CD8-positive, alpha-beta memory T cell (primary cell): Measurements from ENCODE around the gene STX10. TPM values are rescaled to one million over a fixed set of nuclear protein-coding genes. Genes with fewer than 3 reads are reported as not detected.

Experiments
- CTCF ChIA-PET: fragments of 350-600 bp; sonication (Branson Sonifier 250); formaldehyde crosslinking; loops from one replicate; lab custom pipeline; 2021; ENCODE audit warnings: antibody characterized with exemption; lab: Charles Lee
- POLR2A ChIA-PET: fragments of 350-600 bp; sonication (Branson Sonifier 250); formaldehyde crosslinking; loops from one replicate; lab custom pipeline; 2021; ENCODE audit warnings: antibody characterized with exemption; lab: Charles Lee
- DNase-seq, 5 donors: peaks; one replicate each; pipeline versions ENCODE4 v3.0.0 to v3.0.0-alpha.2; 2020 to 2022; ENCODE audit warnings: mixed read lengths in 1 of 5
- H3K27ac ChIP-seq: one replicate; pipeline ENCODE4 v1.7.0; 2013; ENCODE audit warnings: low read depth, mild to moderate bottlenecking, low read length, moderate library complexity
- H3K27me3 ChIP-seq: 2 replicates; pipeline ENCODE4 v1.7.0; 2013; ENCODE audit warnings: low read length, mild to moderate bottlenecking; ENCODE audit not compliant: insufficient read depth, poor library complexity, severe bottlenecking
- H3K36me3 ChIP-seq: 2 replicates; pipeline ENCODE4 v1.7.0; 2013; ENCODE audit warnings: mild to moderate bottlenecking, low read length, moderate library complexity; ENCODE audit not compliant: insufficient read depth
- H3K4me1 ChIP-seq: 2 replicates; pipeline ENCODE4 v1.7.0; 2013; ENCODE audit warnings: mild to moderate bottlenecking, low read length, moderate library complexity; ENCODE audit not compliant: insufficient read depth
- H3K4me3 ChIP-seq: 2 replicates; pipeline ENCODE4 v1.7.0; 2013; ENCODE audit warnings: mild to moderate bottlenecking, low read length
- H3K9me3 ChIP-seq: 2 replicates; pipeline ENCODE4 v1.7.0; 2013; ENCODE audit warnings: mild to moderate bottlenecking, low read length
- H3K27ac Mint-ChIP-seq, 8 donors: one replicate each; pipeline ENCODE4 v1.8.0; 2020 to 2021; ENCODE audit warnings: mixed read lengths in 8 of 8, mild to moderate bottlenecking in 6 of 8, inconsistent platforms in 3 of 8, moderate library complexity in 3 of 8
- H3K27me3 Mint-ChIP-seq, 2 donors: one replicate each; pipeline ENCODE4 v1.8.0; 2020 to 2021; ENCODE audit warnings: mixed read lengths in 2 of 2, mild to moderate bottlenecking in 1 of 2, moderate library complexity in 1 of 2
- H3K36me3 Mint-ChIP-seq, 3 donors: one replicate each; pipeline ENCODE4 v1.8.0; 2020 to 2021; ENCODE audit warnings: mixed read lengths in 3 of 3, inconsistent platforms in 1 of 3, mild to moderate bottlenecking in 1 of 3
- H3K4me1 Mint-ChIP-seq, 3 donors: one replicate each; pipeline ENCODE4 v1.8.0; 2020 to 2021; ENCODE audit warnings: mixed read lengths in 3 of 3, inconsistent platforms in 1 of 3, mild to moderate bottlenecking in 1 of 3
- H3K4me3 Mint-ChIP-seq, 7 donors: one replicate each; pipeline ENCODE4 v1.8.0; 2020 to 2021; ENCODE audit warnings: mixed read lengths in 7 of 7, mild to moderate bottlenecking in 6 of 7, moderate library complexity in 4 of 7, inconsistent platforms in 2 of 7
- H3K9me3 Mint-ChIP-seq, 5 donors: one replicate each; pipeline ENCODE4 v1.8.0; 2020 to 2022; ENCODE audit warnings: mixed read lengths in 5 of 5, mild to moderate bottlenecking in 3 of 5, moderate library complexity in 2 of 5, inconsistent platforms in 1 of 5
- polyA plus RNA-seq: library from polyadenylated mRNA; unstranded; fragments of 300-500 nt; fragmentation: Illumina TruSeq; gene quantifications from one replicate; pipeline ENCODE4 v1.2.3, GENCODE V29; 2021
- total RNA-seq, 2 experiments: library from RNA; stranded (reverse); gene quantifications; one replicate each; pipeline ENCODE4 v1.2.3, GENCODE V29; 2021

Gene STX10
- total and polyA plus RNA-seq, 3 experiments from 2014 or later, result 58.7 to 63.7 (median 60.9) TPM

DNA sequence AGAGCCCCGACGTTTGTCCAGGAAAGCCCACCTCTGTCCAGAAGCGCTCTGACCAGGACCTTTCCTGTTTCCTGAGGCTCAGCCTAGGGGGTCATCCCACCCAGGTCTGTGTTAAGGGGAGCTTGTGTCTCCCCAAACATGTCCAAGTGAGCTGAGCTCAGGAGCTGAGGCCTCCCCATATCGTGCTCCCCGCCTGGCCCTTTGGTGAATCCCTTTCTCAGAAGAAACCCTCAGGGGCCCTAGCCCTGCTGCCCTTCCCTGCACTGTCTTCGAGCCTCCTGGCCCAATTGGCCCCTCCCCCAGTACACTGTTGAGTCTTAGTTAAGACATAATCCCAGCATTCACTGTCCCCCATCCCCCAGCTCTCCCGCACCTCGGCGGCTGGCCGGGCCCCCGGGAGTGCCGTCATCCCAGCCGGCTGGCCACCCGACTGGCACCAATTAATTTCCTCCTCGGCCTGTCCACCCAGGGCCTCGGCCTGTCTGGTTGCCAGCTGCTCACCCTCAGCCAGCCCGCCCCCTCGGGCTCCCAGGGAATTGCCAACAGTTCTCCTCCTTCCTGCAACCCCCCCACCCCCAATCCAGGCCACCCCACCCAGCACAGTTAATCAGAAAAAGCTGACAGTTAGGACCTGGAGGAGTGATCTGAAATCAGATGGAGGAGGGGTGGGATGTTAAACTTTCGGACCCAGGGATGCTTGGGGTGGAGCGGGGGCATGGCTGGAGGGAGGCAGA is 13.6 kb upstream of the STX10 start:
- H3K4me1 Mint-ChIP-seq, result peaks cover 50 to 87% (median 81%) of the 10 kb centered on the region in 3 donors
- peaks cover 0 to 2% (median 2%) of the 10 kb centered on the region in 3 donors for H3K36me3 Mint-ChIP-seq
- POLR2A ChIA-PET, result interaction anchor here (0.8 to 9.0 kb wide), 10 partner anchors 7 to 64 kb away, joined by 3 to 129 read pairs (median 4); partner anchors contain the start of genes IER2, NACC1 and STX10

DNA sequence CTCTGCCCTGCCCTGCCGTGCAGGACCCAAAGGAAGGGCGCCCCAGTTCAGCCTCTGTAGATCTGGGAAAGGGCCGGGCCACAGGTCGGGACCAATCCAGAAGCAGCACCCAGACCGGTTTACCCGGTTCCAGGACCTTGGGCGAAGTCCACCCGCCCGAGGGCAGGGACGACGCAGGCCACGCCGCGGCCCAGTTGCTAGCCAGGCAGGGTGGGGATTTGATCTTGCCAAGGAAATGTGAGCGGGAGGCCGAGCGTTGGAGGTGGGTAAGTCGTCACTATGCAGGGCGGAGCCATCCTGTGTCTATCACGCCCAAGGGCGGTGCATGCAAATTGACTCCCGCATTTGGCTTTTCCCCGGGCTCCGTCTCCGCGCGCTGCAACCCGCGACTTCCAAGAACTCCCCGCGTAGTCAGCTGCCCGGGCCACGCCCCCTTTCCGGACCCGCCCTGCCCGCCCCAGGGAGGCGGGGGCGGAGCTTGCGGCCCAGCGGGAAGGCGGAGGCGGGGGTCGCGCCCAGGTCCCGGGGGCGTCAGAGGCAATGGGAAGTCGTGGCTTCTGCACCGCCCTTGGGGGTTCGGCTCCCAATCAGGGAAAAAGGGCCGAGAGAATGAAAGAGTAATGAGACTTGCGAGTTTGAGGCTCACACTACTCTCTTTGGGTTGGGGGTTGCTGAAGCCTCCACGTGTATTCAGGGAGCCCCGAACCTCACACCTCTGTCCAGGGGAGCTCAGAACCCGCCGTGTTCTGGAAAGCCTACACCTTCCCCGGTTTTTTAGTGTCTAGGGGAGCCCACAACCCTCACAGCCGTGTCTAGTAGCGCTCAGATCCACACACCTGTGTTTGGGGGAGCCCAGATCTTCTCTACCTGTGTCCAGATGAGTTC is 12.8 kb upstream of the STX10 start:
- peak overlapping the region; percentile 92 for H3K27ac ChIP-seq
- peaks cover 55 to 87% (median 83%) of the 10 kb centered on the region in 3 donors for H3K4me1 Mint-ChIP-seq
- no peaks in the 10 kb centered on the region for H3K9me3 ChIP-seq
- peak; percentile 74 to 87 (median 79) for DNase-seq
- CTCF ChIA-PET, result interaction anchor here (1.1 to 8.4 kb wide), 7 partner anchors 7 to 32 kb away, joined by 3 to 73 read pairs (median 11); partner anchors contain the start of genes IER2 and STX10
- H3K4me3 ChIP-seq, result peak overlapping the region; percentile 82
- no peaks in the 10 kb centered on the region for H3K27me3 ChIP-seq
- POLR2A ChIA-PET, result interaction anchor here (0.5 to 9.0 kb wide), 10 partner anchors 7 to 481 kb away, joined by 3 to 129 read pairs (median 4); partner anchors contain the start of gene NACC1
- H3K9me3 Mint-ChIP-seq, result no peaks in the 10 kb centered on the region
- H3K4me1 ChIP-seq, result peaks cover 85% of the 10 kb centered on the region
- H3K4me3 Mint-ChIP-seq, result peak overlapping the region; percentile 85 to 91 (median 89)
- peak overlapping the region; percentile 94 to 99 (median 97) for H3K27ac Mint-ChIP-seq
- peaks cover 0 to 2% (median 2%) of the 10 kb centered on the region in 3 donors for H3K36me3 Mint-ChIP-seq
- peaks cover 0 to 6% of the 10 kb centered on the region in 2 donors for H3K27me3 Mint-ChIP-seq
- H3K36me3 ChIP-seq, result no peaks in the 10 kb centered on the region

More for the DNA sequence above, 13.6 kb upstream of the STX10 start:
- Mint-ChIP-seq H3K27ac (peak overlapping the region; percentile 94 to 99 (median 98)), H3K4me3 (peak overlapping the region; percentile 82 to 91 (median 87)), H3K27me3 (peaks cover 0 to 6% of the 10 kb centered on the region in 2 donors), H3K9me3 (no peaks in the 10 kb centered on the region)
- no peaks in the 10 kb centered on the region for H3K27me3 ChIP-seq
- CTCF ChIA-PET, result interaction anchor here (0.8 to 8.4 kb wide), 7 partner anchors 8 to 99 kb away, joined by 3 to 73 read pairs (median 10); partner anchors contain the start of genes IER2 and STX10
- DNase-seq, result peak in 2 of 5 donors; percentile 20 to 57
- peak overlapping the region; percentile 42 for H3K4me3 ChIP-seq
- H3K27ac ChIP-seq, result peak overlapping the region; percentile 92
- no peaks in the 10 kb centered on the region for H3K9me3 ChIP-seq
- H3K4me1 ChIP-seq, result peaks cover 86% of the 10 kb centered on the region
- H3K36me3 ChIP-seq, result no peaks in the 10 kb centered on the region

DNA sequence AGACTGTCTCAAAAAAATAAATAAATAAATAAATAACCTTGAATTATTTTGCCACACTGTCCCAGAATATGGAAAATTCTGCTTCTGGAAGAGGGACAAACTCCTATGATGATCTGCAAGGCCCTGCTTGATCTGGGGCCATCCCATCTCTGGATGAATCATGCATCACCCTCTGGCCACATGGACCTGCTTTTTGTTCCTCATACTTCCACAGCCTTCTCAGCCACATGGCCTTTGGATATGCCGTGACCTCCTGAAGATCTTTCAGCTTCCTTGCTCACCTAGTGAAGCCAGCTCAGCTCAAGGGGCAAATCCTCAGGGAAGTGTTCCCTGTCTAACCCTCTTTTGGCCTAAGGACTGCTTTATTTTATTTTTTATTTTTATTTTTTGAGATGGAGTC is 10.4 kb upstream of the STX10 start:
- POLR2A ChIA-PET, result interaction anchor here (0.5 to 5.3 kb wide), 3 partner anchors 8 to 46 kb away, joined by 3 to 39 read pairs (median 5); no protein-coding TSS in a partner anchor
- peak overlapping the region; percentile 55 to 98 (median 78) for H3K27ac Mint-ChIP-seq
- peaks cover 57 to 87% (median 81%) of the 10 kb centered on the region in 3 donors for H3K4me1 Mint-ChIP-seq
- H3K27ac ChIP-seq, result no peak overlapping the region
- H3K9me3 ChIP-seq, result no peaks in the 10 kb centered on the region
- no peaks in the 10 kb centered on the region for H3K27me3 ChIP-seq
- H3K36me3 ChIP-seq, result no peaks in the 10 kb centered on the region
- H3K27me3 Mint-ChIP-seq, result peaks cover 0 to 5% of the 10 kb centered on the region in 2 donors
- peak overlapping the region in 5 of 7 donors; percentile 36 to 59 (median 47) for H3K4me3 Mint-ChIP-seq
- CTCF ChIA-PET, result interaction anchor here (8.3 kb wide), 1 partner anchor 35 kb away, joined by 55 read pairs; no protein-coding TSS in a partner anchor
- no peak for DNase-seq
- peaks cover 0 to 2% (median 2%) of the 10 kb centered on the region in 3 donors for H3K36me3 Mint-ChIP-seq
- H3K9me3 Mint-ChIP-seq, result no peaks in the 10 kb centered on the region
- H3K4me1 ChIP-seq, result peaks cover 85% of the 10 kb centered on the region
- H3K4me3 ChIP-seq, result no peak overlapping the region

DNA sequence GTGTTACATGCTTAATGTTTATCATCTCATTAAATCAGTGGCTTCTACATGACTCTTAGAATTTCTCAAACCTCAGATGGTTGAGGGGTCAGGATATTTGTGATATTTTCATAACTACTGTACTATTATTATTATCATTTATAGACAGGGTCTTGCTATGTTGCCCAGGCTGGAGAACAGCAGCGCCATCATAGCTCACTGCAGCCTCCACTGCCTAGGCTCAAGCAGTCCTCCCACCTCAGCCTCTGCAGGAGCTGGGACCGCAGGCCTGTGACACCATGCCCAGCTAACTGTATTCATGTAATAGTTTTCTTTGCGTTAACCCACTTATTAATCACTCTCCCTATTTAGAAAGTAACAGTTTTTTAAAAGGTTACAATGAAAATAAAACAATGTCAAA is 9.5 kb upstream of the STX10 start:
- H3K4me3 Mint-ChIP-seq, result peak overlapping the region in 5 of 7 donors; percentile 42 to 78 (median 55)
- ChIA-PET CTCF (interaction anchor here (8.3 kb wide), 1 partner anchor 35 kb away, joined by 55 read pairs; no protein-coding TSS in a partner anchor), POLR2A (no interaction called here)
- Histone ChIP-seq H3K27ac (no peak overlapping the region), H3K27me3 (no peaks in the 10 kb centered on the region), H3K4me3 (no peak overlapping the region), H3K36me3 (no peaks in the 10 kb centered on the region), H3K9me3 (no peaks in the 10 kb centered on the region), H3K4me1 (peaks cover 76% of the 10 kb centered on the region)
- peaks cover 0 to 11% of the 10 kb centered on the region in 2 donors for H3K27me3 Mint-ChIP-seq
- DNase-seq, result no peak
- H3K9me3 Mint-ChIP-seq, result no peaks in the 10 kb centered on the region
- H3K27ac Mint-ChIP-seq, result peak overlapping the region in 7 of 8 donors; percentile 3 to 98 (median 76)
- peaks cover 57 to 85% (median 77%) of the 10 kb centered on the region in 3 donors for H3K4me1 Mint-ChIP-seq
- peaks cover 2 to 8% (median 4%) of the 10 kb centered on the region in 3 donors for H3K36me3 Mint-ChIP-seq

DNA sequence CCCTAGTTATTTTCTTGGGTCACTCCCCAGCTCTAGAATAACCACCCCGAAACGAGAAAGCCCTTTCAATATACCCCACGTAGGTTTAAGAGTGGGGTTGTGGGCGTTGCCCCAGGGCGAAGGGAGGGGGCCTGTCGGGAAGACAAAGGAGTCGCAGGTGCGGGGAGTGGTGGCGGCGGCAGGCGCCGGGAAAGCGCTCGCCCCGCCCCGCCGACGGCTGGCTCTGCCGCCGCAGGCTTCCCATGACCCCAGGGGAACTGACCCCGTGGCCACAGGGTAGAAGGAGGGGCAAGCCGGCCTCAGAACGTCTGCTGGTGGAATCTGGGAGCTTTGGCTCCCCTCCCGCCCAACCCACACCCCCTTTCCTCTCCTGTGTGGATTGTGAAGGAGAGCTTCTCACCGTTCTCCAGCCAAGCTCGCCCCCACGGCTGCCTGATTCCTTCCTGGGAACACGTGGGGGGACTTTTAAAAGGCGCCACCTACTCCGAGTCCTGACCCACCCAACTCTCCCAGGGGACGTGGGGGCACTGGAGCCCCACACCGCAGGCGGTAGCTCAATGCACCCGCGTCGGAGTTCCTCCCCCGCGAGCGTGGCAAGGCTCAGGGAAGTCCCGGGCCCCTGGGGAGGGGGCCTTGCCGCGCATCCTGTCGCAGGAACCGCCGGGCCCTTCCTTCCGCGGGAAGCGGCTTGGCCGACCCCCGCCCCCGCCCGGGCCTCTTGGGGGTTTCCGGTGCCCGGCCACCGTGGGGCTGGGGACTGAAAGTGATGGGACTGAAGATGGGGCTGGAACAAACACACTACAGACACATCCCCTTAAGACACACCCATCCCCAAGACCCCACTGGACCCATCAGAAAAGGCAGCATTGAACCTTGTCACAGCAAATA is 5.5 kb upstream of the STX10 start:
- H3K27me3 Mint-ChIP-seq, result peaks cover 0 to 22% of the 10 kb centered on the region in 2 donors
- ChIA-PET CTCF (interaction anchor here (0.8 to 8.3 kb wide), 14 partner anchors 11 to 190 kb away, joined by 3 to 73 read pairs (median 5); no protein-coding TSS in a partner anchor), POLR2A (interaction anchor here (0.6 to 5.3 kb wide), 13 partner anchors 12 to 364 kb away, joined by 3 to 129 read pairs (median 5); partner anchors contain the start of genes JUNB and NACC1)
- Histone ChIP-seq H3K4me1 (peaks cover 40% of the 10 kb centered on the region), H3K27ac (peak overlapping the region; percentile 99), H3K9me3 (no peaks in the 10 kb centered on the region), H3K4me3 (peak overlapping the region; percentile 76), H3K27me3 (no peaks in the 10 kb centered on the region), H3K36me3 (peaks cover 9% of the 10 kb centered on the region)
- DNase-seq, result peak; percentile 66 to 87 (median 82)
- peaks cover 0 to 7% (median 3%) of the 10 kb centered on the region in 5 donors for H3K9me3 Mint-ChIP-seq
- peaks cover 11 to 38% (median 11%) of the 10 kb centered on the region in 3 donors for H3K36me3 Mint-ChIP-seq
- peak overlapping the region; percentile 97 to 99 (median 98) for H3K27ac Mint-ChIP-seq
- peaks cover 36 to 62% (median 50%) of the 10 kb centered on the region in 3 donors for H3K4me1 Mint-ChIP-seq
- peak overlapping the region; percentile 94 to 100 (median 99) for H3K4me3 Mint-ChIP-seq

DNA sequence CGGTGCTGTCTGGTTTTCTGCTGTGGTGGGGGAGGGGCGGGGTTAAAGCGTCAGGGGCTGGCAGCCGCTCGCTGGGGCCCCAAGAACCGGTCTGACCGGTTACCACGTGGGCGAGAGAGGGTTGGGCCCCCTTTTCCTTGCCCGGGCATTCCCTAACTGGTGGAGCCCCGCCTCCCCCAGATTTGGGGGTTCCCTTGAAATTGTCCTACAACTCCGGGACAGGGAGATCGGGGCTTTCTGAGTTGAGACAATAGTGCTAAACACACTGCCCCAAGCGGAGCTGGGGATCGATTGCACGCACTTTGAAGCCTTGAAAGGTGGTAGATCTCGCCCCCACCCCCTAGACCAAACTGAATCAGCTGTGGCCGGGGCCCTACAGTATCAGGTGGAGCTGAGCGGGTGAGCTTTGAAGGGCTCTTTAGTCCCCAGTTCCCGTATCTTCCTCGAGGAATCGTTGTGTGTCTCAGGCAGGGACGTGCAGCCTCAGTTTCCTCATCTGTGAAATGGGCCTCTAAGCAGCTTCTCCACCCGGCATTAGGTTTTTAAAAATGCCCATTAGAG is 4.8 kb upstream of the STX10 start:
- Mint-ChIP-seq H3K27ac (peak overlapping the region; percentile 97 to 99 (median 98)), H3K4me1 (peaks cover 38 to 62% (median 50%) of the 10 kb centered on the region in 3 donors), H3K36me3 (peaks cover 11 to 44% (median 11%) of the 10 kb centered on the region in 3 donors), H3K9me3 (peaks cover 0 to 7% (median 3%) of the 10 kb centered on the region in 5 donors), H3K27me3 (peaks cover 0 to 22% of the 10 kb centered on the region in 2 donors), H3K4me3 (peak overlapping the region; percentile 94 to 100 (median 99))
- ChIA-PET CTCF (interaction anchor here (0.8 to 8.3 kb wide), 14 partner anchors 12 to 190 kb away, joined by 3 to 73 read pairs (median 5); no protein-coding TSS in a partner anchor), POLR2A (interaction anchor here (0.6 to 5.3 kb wide), 12 partner anchors 12 to 432 kb away, joined by 3 to 129 read pairs (median 6); partner anchors contain the start of genes JUNB and NACC1)
- peak overlapping the region; percentile 76 for H3K4me3 ChIP-seq
- peaks cover 9% of the 10 kb centered on the region for H3K36me3 ChIP-seq
- H3K4me1 ChIP-seq, result peaks cover 33% of the 10 kb centered on the region
- no peaks in the 10 kb centered on the region for H3K27me3 ChIP-seq
- DNase-seq, result peak; percentile 73 to 86 (median 79)
- peak overlapping the region; percentile 99 for H3K27ac ChIP-seq
- no peaks in the 10 kb centered on the region for H3K9me3 ChIP-seq
